ENCODE results near the gene ACTA1.
"Not testable (repeated sequence)": the region's sequence is repeated elsewhere in the genome, so short reads cannot be mapped to it uniquely, and the experiment has no call there.

ACTA1 gene

GRCh38 chr1:229434005-229434640 is at the start of gene ACTA1:
ACTA1 (minus strand) TSS chr1:229434094; CDS start chr1:229433115, 979 bp downstream.
- peak within 1 kb of the TSS; percentile 10; the same call in 1 of the 2 replicates for H3K27ac ChIP-seq (ENCODE audit: low read depth, low read length)
- H3K9me3 ChIP-seq (ENCODE audit: control insufficient read depth, insufficient read depth, low read depth, low read length), result no peaks in the 10 kb centered on the region
- H3K4me3 ChIP-seq (ENCODE audit: low read depth, low read length), result peak within 1 kb of the TSS; percentile 67
- peak within 1 kb of the TSS; percentile 89 for H3K9ac ChIP-seq (ENCODE audit: low read length)
- H3K4me1 ChIP-seq (ENCODE audit: control insufficient read depth, insufficient read depth, low read length), result peaks cover 13% of the 10 kb centered on the region
- peaks cover 4% of the 10 kb centered on the region; the same call in 1 of the 2 replicates for H3K36me3 ChIP-seq (ENCODE audit: control insufficient read depth, insufficient read depth, low read length)
- peaks cover 63% of the 10 kb centered on the region for H3K27me3 ChIP-seq (ENCODE audit: control insufficient read depth, insufficient read depth, low read length)

- H3K27ac ChIP-seq (ENCODE audit: low read depth, low read length), result no peak overlapping the region
- no peak overlapping the region for H3K4me3 ChIP-seq (ENCODE audit: low read depth, low read length)
- no peaks in the 10 kb centered on the region for H3K9me3 ChIP-seq (ENCODE audit: control insufficient read depth, insufficient read depth, low read depth, low read length)
- no peak overlapping the region for H3K9ac ChIP-seq (ENCODE audit: low read length)
- H3K4me1 ChIP-seq (ENCODE audit: control insufficient read depth, insufficient read depth, low read length), result no peaks in the 10 kb centered on the region
- H3K27me3 ChIP-seq (ENCODE audit: control insufficient read depth, insufficient read depth, low read length), result no peaks in the 10 kb centered on the region
- H3K36me3 ChIP-seq (ENCODE audit: control insufficient read depth, insufficient read depth, low read length), result peaks cover 74% of the 10 kb centered on the region
Observed at GRCh38 chr1:229482511-229482910, 48.6 kb upstream of the ACTA1 start.

GRCh38 chr1:229480495-229480894 is 46.6 kb upstream of the ACTA1 start:
- no peaks in the 10 kb centered on the region for H3K4me1 ChIP-seq (ENCODE audit: control insufficient read depth, insufficient read depth, low read length)
- H3K27me3 ChIP-seq (ENCODE audit: control insufficient read depth, insufficient read depth, low read length), result no peaks in the 10 kb centered on the region
- peaks cover 68% of the 10 kb centered on the region for H3K36me3 ChIP-seq (ENCODE audit: control insufficient read depth, insufficient read depth, low read length)
- H3K4me3 ChIP-seq (ENCODE audit: low read depth, low read length), result no peak overlapping the region
- no peaks in the 10 kb centered on the region for H3K9me3 ChIP-seq (ENCODE audit: control insufficient read depth, insufficient read depth, low read depth, low read length)
- no peak overlapping the region for H3K9ac ChIP-seq (ENCODE audit: low read length)
- no peak overlapping the region for H3K27ac ChIP-seq (ENCODE audit: low read depth, low read length)

GRCh38 chr1:229479660-229480399 is 45.9 kb upstream of the ACTA1 start:
- Histone ChIP-seq H3K4me3 (ENCODE audit: low read depth, low read length) (no peak overlapping the region), H3K9ac (ENCODE audit: low read length) (no peak overlapping the region), H3K36me3 (ENCODE audit: control insufficient read depth, insufficient read depth, low read length) (peaks cover 69% of the 10 kb centered on the region), H3K27me3 (ENCODE audit: control insufficient read depth, insufficient read depth, low read length) (no peaks in the 10 kb centered on the region), H3K4me1 (ENCODE audit: control insufficient read depth, insufficient read depth, low read length) (no peaks in the 10 kb centered on the region), H3K9me3 (ENCODE audit: control insufficient read depth, insufficient read depth, low read depth, low read length) (no peaks in the 10 kb centered on the region), H3K27ac (ENCODE audit: low read depth, low read length) (no peak overlapping the region)

- H3K27me3 ChIP-seq (ENCODE audit: control insufficient read depth, insufficient read depth, low read length), result no peaks in the 10 kb centered on the region
- H3K27ac ChIP-seq (ENCODE audit: low read depth, low read length), result no peak overlapping the region
- H3K4me3 ChIP-seq (ENCODE audit: low read depth, low read length), result no peak overlapping the region
- no peak overlapping the region for H3K9ac ChIP-seq (ENCODE audit: low read length)
- no peaks in the 10 kb centered on the region for H3K4me1 ChIP-seq (ENCODE audit: control insufficient read depth, insufficient read depth, low read length)
- H3K36me3 ChIP-seq (ENCODE audit: control insufficient read depth, insufficient read depth, low read length), result peaks cover 72% of the 10 kb centered on the region
- no peaks in the 10 kb centered on the region for H3K9me3 ChIP-seq (ENCODE audit: control insufficient read depth, insufficient read depth, low read depth, low read length)
Observed at GRCh38 chr1:229478852-229479251, 45.0 kb upstream of the ACTA1 start.

GRCh38 chr1:229475859-229476258 is 42.0 kb upstream of the ACTA1 start:
- H3K4me3 ChIP-seq (ENCODE audit: low read depth, low read length); H3K9me3 ChIP-seq (ENCODE audit: control insufficient read depth, insufficient read depth, low read depth, low read length); H3K9ac ChIP-seq (ENCODE audit: low read length); H3K27me3 ChIP-seq (ENCODE audit: control insufficient read depth, insufficient read depth, low read length); H3K4me1 ChIP-seq (ENCODE audit: control insufficient read depth, insufficient read depth, low read length); H3K27ac ChIP-seq (ENCODE audit: low read depth, low read length): not testable (repeated sequence)
- H3K36me3 ChIP-seq (ENCODE audit: control insufficient read depth, insufficient read depth, low read length), result peaks cover 64% of the 10 kb centered on the region

GRCh38 chr1:229474509-229474908 is 40.6 kb upstream of the ACTA1 start:
- Histone ChIP-seq H3K36me3 (ENCODE audit: control insufficient read depth, insufficient read depth, low read length) (peaks cover 71% of the 10 kb centered on the region), H3K27ac (ENCODE audit: low read depth, low read length) (no peak overlapping the region), H3K9me3 (ENCODE audit: control insufficient read depth, insufficient read depth, low read depth, low read length) (no peaks in the 10 kb centered on the region), H3K4me3 (ENCODE audit: low read depth, low read length) (no peak overlapping the region), H3K27me3 (ENCODE audit: control insufficient read depth, insufficient read depth, low read length) (no peaks in the 10 kb centered on the region), H3K9ac (ENCODE audit: low read length) (no peak overlapping the region), H3K4me1 (ENCODE audit: control insufficient read depth, insufficient read depth, low read length) (no peaks in the 10 kb centered on the region)

- Histone ChIP-seq H3K4me1 (ENCODE audit: control insufficient read depth, insufficient read depth, low read length) (no peaks in the 10 kb centered on the region), H3K4me3 (ENCODE audit: low read depth, low read length) (no peak overlapping the region), H3K27me3 (ENCODE audit: control insufficient read depth, insufficient read depth, low read length) (no peaks in the 10 kb centered on the region), H3K36me3 (ENCODE audit: control insufficient read depth, insufficient read depth, low read length) (peaks cover 79% of the 10 kb centered on the region), H3K9me3 (ENCODE audit: control insufficient read depth, insufficient read depth, low read depth, low read length) (no peaks in the 10 kb centered on the region), H3K9ac (ENCODE audit: low read length) (no peak overlapping the region), H3K27ac (ENCODE audit: low read depth, low read length) (no peak overlapping the region)
Observed at GRCh38 chr1:229471175-229471574, 37.3 kb upstream of the ACTA1 start.

GRCh38 chr1:229470406-229471043 is 36.6 kb upstream of the ACTA1 start:
- no peak overlapping the region for H3K9ac ChIP-seq (ENCODE audit: low read length)
- H3K4me3 ChIP-seq (ENCODE audit: low read depth, low read length), result no peak overlapping the region
- H3K27ac ChIP-seq (ENCODE audit: low read depth, low read length), result no peak overlapping the region
- peaks cover 80% of the 10 kb centered on the region for H3K36me3 ChIP-seq (ENCODE audit: control insufficient read depth, insufficient read depth, low read length)
- H3K9me3 ChIP-seq (ENCODE audit: control insufficient read depth, insufficient read depth, low read depth, low read length), result no peaks in the 10 kb centered on the region
- H3K4me1 ChIP-seq (ENCODE audit: control insufficient read depth, insufficient read depth, low read length), result no peaks in the 10 kb centered on the region
- H3K27me3 ChIP-seq (ENCODE audit: control insufficient read depth, insufficient read depth, low read length), result no peaks in the 10 kb centered on the region

GRCh38 chr1:229466887-229467286 is 33.0 kb upstream of the ACTA1 start:
- no peaks in the 10 kb centered on the region for H3K9me3 ChIP-seq (ENCODE audit: control insufficient read depth, insufficient read depth, low read depth, low read length)
- H3K4me1 ChIP-seq (ENCODE audit: control insufficient read depth, insufficient read depth, low read length), result no peaks in the 10 kb centered on the region
- no peak overlapping the region for H3K9ac ChIP-seq (ENCODE audit: low read length)
- peaks cover 87% of the 10 kb centered on the region for H3K36me3 ChIP-seq (ENCODE audit: control insufficient read depth, insufficient read depth, low read length)
- H3K4me3 ChIP-seq (ENCODE audit: low read depth, low read length), result no peak overlapping the region
- H3K27ac ChIP-seq (ENCODE audit: low read depth, low read length), result no peak overlapping the region
- no peaks in the 10 kb centered on the region for H3K27me3 ChIP-seq (ENCODE audit: control insufficient read depth, insufficient read depth, low read length)

GRCh38 chr1:229464672-229465071 is 30.8 kb upstream of the ACTA1 start:
- Histone ChIP-seq H3K9me3 (ENCODE audit: control insufficient read depth, insufficient read depth, low read depth, low read length) (no peaks in the 10 kb centered on the region), H3K27ac (ENCODE audit: low read depth, low read length) (no peak overlapping the region), H3K9ac (ENCODE audit: low read length) (no peak overlapping the region), H3K4me1 (ENCODE audit: control insufficient read depth, insufficient read depth, low read length) (no peaks in the 10 kb centered on the region), H3K4me3 (ENCODE audit: low read depth, low read length) (no peak overlapping the region), H3K27me3 (ENCODE audit: control insufficient read depth, insufficient read depth, low read length) (no peaks in the 10 kb centered on the region), H3K36me3 (ENCODE audit: control insufficient read depth, insufficient read depth, low read length) (peaks cover 90% of the 10 kb centered on the region)
